ENCODE results near the gene IFNA6. TPM values are rescaled to one million over a fixed set of nuclear protein-coding genes. Genes with fewer than 3 reads are reported as not detected.

IFNA6 gene
- total RNA-seq, 1 donor from 2014 or later, result not detected

- TF ChIP-seq, protein P1, sequence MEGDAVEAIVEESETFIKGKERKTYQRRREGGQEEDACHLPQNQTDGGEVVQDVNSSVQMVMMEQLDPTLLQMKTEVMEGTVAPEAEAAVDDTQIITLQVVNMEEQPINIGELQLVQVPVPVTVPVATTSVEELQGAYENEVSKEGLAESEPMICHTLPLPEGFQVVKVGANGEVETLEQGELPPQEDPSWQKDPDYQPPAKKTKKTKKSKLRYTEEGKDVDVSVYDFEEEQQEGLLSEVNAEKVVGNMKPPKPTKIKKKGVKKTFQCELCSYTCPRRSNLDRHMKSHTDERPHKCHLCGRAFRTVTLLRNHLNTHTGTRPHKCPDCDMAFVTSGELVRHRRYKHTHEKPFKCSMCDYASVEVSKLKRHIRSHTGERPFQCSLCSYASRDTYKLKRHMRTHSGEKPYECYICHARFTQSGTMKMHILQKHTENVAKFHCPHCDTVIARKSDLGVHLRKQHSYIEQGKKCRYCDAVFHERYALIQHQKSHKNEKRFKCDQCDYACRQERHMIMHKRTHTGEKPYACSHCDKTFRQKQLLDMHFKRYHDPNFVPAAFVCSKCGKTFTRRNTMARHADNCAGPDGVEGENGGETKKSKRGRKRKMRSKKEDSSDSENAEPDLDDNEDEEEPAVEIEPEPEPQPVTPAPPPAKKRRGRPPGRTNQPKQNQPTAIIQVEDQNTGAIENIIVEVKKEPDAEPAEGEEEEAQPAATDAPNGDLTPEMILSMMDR (IDR thresholded peaks at IDR 0.05; ENCODE audit: insufficient read depth, low read length, severe bottlenecking), result no peak
- no peaks in the 10 kb centered on the region for H3K27me3 ChIP-seq (ENCODE audit: control insufficient read depth, insufficient read depth, low read length)
- FAIRE-seq (peak; percentile 94), DNase-seq (ENCODE audit: low read depth) (peak; percentile 79)
- peak within 1 kb of the TSS; percentile 54 for H3K4me3 ChIP-seq (ENCODE audit: low read depth, low read length)
- peaks cover 5% of the 10 kb centered on the region for H3K36me3 ChIP-seq (ENCODE audit: control insufficient read depth, insufficient read depth, low read length)
Measured at GRCh38 chr9:21334701-21335632, 15.7 kb downstream of the IFNA6 start, which contains the start of gene KLHL9. TSS of gene KLHL9 (minus strand) at chr9:21335404. CDS start at chr9:21334859, 545 bp downstream.

DNA sequence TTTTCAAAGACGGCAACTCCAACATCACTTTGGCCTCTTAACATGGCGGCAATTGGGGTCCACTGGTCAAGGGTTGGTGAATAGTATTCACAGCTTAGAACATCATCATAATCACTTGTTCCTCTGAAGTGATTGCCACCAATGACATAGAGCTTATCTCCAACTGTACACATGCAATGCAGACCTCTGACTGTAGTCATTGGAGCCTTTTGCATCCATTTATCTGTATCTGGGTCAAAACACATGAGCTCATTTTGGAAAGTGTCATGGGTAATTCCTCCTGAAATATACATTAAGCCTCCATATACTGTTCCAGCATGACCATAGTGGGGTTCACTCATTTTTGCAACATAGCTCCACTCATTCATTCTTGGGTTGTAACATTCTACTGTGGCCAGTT is 17.5 kb downstream of the IFNA6 start:
- Histone ChIP-seq H3K4me3 (ENCODE audit: low read depth, low read length) (no peak overlapping the region), H3K36me3 (ENCODE audit: control insufficient read depth, insufficient read depth, low read length) (peaks cover 5% of the 10 kb centered on the region), H3K27me3 (ENCODE audit: control insufficient read depth, insufficient read depth, low read length) (no peaks in the 10 kb centered on the region)
- FAIRE-seq (peak; percentile 32), DNase-seq (ENCODE audit: low read depth) (no peak)
- TF ChIP-seq, protein P1 (IDR thresholded peaks at IDR 0.05; ENCODE audit: insufficient read depth, low read length, severe bottlenecking), result no peak

- H3K4me3 ChIP-seq (ENCODE audit: low read depth, low read length), result no peak overlapping the region
- DNase-seq (ENCODE audit: low read depth) (no peak), FAIRE-seq (no peak)
- TF ChIP-seq, protein P1 (IDR thresholded peaks at IDR 0.05; ENCODE audit: insufficient read depth, low read length, severe bottlenecking), result no peak
- no peaks in the 10 kb centered on the region for H3K27me3 ChIP-seq (ENCODE audit: control insufficient read depth, insufficient read depth, low read length)
- peaks cover 5% of the 10 kb centered on the region for H3K36me3 ChIP-seq (ENCODE audit: control insufficient read depth, insufficient read depth, low read length)
Measured at GRCh38 chr9:21331676-21332402, 18.8 kb downstream of the IFNA6 start.

DNA sequence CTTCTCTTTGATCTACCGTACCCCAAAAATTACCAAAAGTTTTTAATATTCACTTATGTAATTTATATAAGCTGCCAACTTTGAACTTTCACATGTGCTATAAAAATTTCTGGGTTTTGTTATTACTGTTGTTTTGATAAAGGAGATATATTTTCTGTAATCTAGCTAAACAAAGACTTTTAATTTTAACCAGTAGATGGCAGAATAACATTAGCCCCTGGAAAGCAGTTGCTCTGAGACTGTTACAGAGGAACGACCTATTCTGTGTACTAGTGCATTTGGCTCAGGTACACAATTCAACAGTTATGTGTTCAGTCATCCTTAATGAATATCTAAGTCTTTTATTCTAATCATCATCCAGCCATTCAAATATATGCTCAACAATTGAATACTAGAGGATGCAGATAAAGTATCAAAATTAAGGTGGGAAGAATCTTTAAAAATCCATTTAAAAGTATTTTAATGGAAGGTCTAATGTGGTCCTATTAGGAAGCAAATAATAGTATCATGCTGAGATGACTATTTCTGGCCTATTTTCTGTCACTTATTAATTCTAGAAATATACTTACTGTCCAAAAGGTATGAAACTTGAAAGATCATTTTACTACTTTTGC is 24.1 kb downstream of the IFNA6 start:
- FAIRE-seq (no peak), DNase-seq (ENCODE audit: low read depth) (peak; percentile 56)
- no peaks in the 10 kb centered on the region for H3K36me3 ChIP-seq (ENCODE audit: control insufficient read depth, insufficient read depth, low read length)
- no peak overlapping the region for H3K4me3 ChIP-seq (ENCODE audit: low read depth, low read length)
- TF ChIP-seq, protein P1 (IDR thresholded peaks at IDR 0.05; ENCODE audit: insufficient read depth, low read length, severe bottlenecking), result peak; percentile 44
- H3K27me3 ChIP-seq (ENCODE audit: control insufficient read depth, insufficient read depth, low read length), result no peaks in the 10 kb centered on the region

GRCh38 chr9:21324047-21324446 is 26.6 kb downstream of the IFNA6 start:
- FAIRE-seq (no peak), DNase-seq (ENCODE audit: low read depth) (no peak)
- Histone ChIP-seq H3K36me3 (ENCODE audit: control insufficient read depth, insufficient read depth, low read length) (no peaks in the 10 kb centered on the region), H3K27me3 (ENCODE audit: control insufficient read depth, insufficient read depth, low read length) (no peaks in the 10 kb centered on the region), H3K4me3 (ENCODE audit: low read depth, low read length) (no peak overlapping the region)
- TF ChIP-seq, protein P1 (IDR thresholded peaks at IDR 0.05; ENCODE audit: insufficient read depth, low read length, severe bottlenecking), result no peak
